Thoracic aorta (tissue), 2 donors: ENCODE measurements around the gene CMIP. TPM values are rescaled to one million over a fixed set of nuclear protein-coding genes. Genes with fewer than 3 reads are reported as not detected.
A peak's percentile ranks its signal among the peaks of the same experiment; 100 is the strongest.

ENCODE experiments used
- ATAC-seq: fragments of 150-250 bp; one replicate; pipeline ENCODE4 v1.8.0; 2017; ENCODE audit warnings: low read depth; ENCODE audit not compliant: insufficient number of reproducible peaks, low FRiP score
- DNase-seq: peaks from one replicate; pipeline ENCODE4 v3.0.0-alpha.2; 2020; ENCODE audit warnings: low spot score
- H3K27ac ChIP-seq, 2 donors: fragments of 200-600 bp; sonication (generic); 1 replicate in 1 of 2; 2 replicates in 1 of 2; pipeline ENCODE4 v1.5.1; 2016; ENCODE audit warnings: mild to moderate bottlenecking in 2 of 2, moderate library complexity in 2 of 2
- H3K27me3 ChIP-seq: fragments of 200-600 bp; sonication (generic); replicated peaks from 2 replicates; pipeline ENCODE4 v1.6.0; 2016; ENCODE audit warnings: mild to moderate bottlenecking; ENCODE audit not compliant: insufficient read depth
- H3K36me3 ChIP-seq: fragments of 200-600 bp; sonication (generic); one replicate; pipeline ENCODE4 v1.5.1; 2016
- H3K4me1 ChIP-seq, 2 donors: fragments of 200-600 bp; sonication (generic); 1 replicate in 1 of 2; 2 replicates in 1 of 2; pipeline versions ENCODE4 v1.5.1 to v1.6.0; 2016; ENCODE audit warnings: low read depth in 2 of 2, mild to moderate bottlenecking in 1 of 2; ENCODE audit not compliant: control insufficient read depth in 1 of 2
- H3K4me3 ChIP-seq: fragments of 200-600 bp; sonication (generic); 2 replicates; pipeline ENCODE4 v1.5.1; 2016; ENCODE audit warnings: mild to moderate bottlenecking
- H3K9me3 ChIP-seq: fragments of 200-600 bp; sonication (generic); 2 replicates; pipeline ENCODE4 v1.5.1; 2016
- CTCF ChIP-seq: fragments of 200-600 bp; sonication (generic); IDR thresholded peaks from one replicate; pipeline ENCODE4 v1.5.1; 2019; ENCODE audit warnings: antibody characterized with exemption
- total RNA-seq, 2 donors: library from RNA; depleted of rRNA; stranded (reverse); fragments of >200 nt; gene quantifications; one replicate each; pipeline versions ENCODE4 v1.1.0 to v1.2.3, GENCODE V29; 2016

CMIP gene
- total RNA-seq, 2 donors from 2014 or later, result 20.8 to 46.8 TPM

- Histone ChIP-seq H3K9me3 (no peaks in the 10 kb centered on the region), H3K27me3 (no peaks in the 10 kb centered on the region), H3K36me3 (no peaks in the 10 kb centered on the region), H3K27ac (no peak overlapping the region), H3K4me3 (no peak overlapping the region), H3K4me1 (peaks cover 5 to 10% of the 10 kb centered on the region in 2 donors)
- no peak for ATAC-seq
- DNase-seq, result no peak
- no peak for TF ChIP-seq CTCF
Observed at GRCh38 chr16:81496321-81496720, 51.7 kb downstream of the CMIP start.

- Histone ChIP-seq H3K9me3 (no peaks in the 10 kb centered on the region), H3K27ac (no peak overlapping the region), H3K4me3 (no peak overlapping the region), H3K27me3 (no peaks in the 10 kb centered on the region), H3K4me1 (peaks cover 5 to 11% of the 10 kb centered on the region in 2 donors), H3K36me3 (no peaks in the 10 kb centered on the region)
- no peak for DNase-seq
- TF ChIP-seq CTCF, result no peak
- no peak for ATAC-seq
Observed at GRCh38 chr16:81496742-81497141, 52.1 kb downstream of the CMIP start.

DNA sequence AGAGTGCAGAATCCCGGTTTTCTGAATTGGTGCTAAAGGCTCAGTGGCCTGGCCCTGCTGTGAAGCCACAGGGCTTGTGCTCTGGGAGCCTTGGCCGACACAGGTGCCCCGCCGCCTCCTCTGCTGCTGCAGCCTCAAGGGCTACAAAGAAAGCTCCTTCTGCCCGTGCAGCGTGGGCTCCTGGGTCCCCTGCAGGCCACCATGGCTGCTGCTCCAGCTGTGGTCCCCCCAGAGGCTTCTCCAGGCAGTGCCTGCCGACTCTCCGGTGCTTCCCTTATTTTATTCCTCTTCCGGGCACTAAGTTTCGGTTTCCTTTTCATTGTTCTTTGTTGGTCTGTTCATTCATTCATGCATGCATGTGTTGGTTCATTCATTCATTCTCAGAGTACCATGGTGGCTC lies 53.1 kb downstream of the CMIP start:
- Histone ChIP-seq H3K27me3 (no peaks in the 10 kb centered on the region), H3K4me3 (no peak overlapping the region), H3K4me1 (peaks cover 5 to 11% of the 10 kb centered on the region in 2 donors), H3K9me3 (no peaks in the 10 kb centered on the region), H3K27ac (no peak overlapping the region), H3K36me3 (no peaks in the 10 kb centered on the region)
- ATAC-seq, result no peak
- DNase-seq, result no peak
- peak; percentile 12 for TF ChIP-seq CTCF

GRCh38 chr16:81498351-81498750 lies 53.7 kb downstream of the CMIP start:
- peaks cover 5 to 11% of the 10 kb centered on the region in 2 donors for H3K4me1 ChIP-seq
- H3K36me3 ChIP-seq, result no peaks in the 10 kb centered on the region
- no peak for ATAC-seq
- no peaks in the 10 kb centered on the region for H3K9me3 ChIP-seq
- no peak for TF ChIP-seq CTCF
- H3K27ac ChIP-seq, result no peak overlapping the region
- H3K4me3 ChIP-seq, result no peak overlapping the region
- no peak for DNase-seq
- no peaks in the 10 kb centered on the region for H3K27me3 ChIP-seq

- Histone ChIP-seq H3K36me3 (no peaks in the 10 kb centered on the region), H3K27ac (no peak overlapping the region), H3K27me3 (no peaks in the 10 kb centered on the region), H3K4me3 (no peak overlapping the region), H3K9me3 (no peaks in the 10 kb centered on the region), H3K4me1 (peaks cover 5 to 11% of the 10 kb centered on the region in 2 donors)
- DNase-seq (no peak), ATAC-seq (no peak)
- TF ChIP-seq CTCF, result no peak
Observed at GRCh38 chr16:81499576-81500380, 55.2 kb downstream of the CMIP start.
